ENCODE results near the gene LSAMP.
A peak's percentile ranks its signal among the peaks of the same experiment; 100 is the strongest.
"Not testable (repeated sequence)": the region's sequence is repeated elsewhere in the genome, so short reads cannot be mapped to it uniquely, and the experiment has no call there.

Gene LSAMP

DNA sequence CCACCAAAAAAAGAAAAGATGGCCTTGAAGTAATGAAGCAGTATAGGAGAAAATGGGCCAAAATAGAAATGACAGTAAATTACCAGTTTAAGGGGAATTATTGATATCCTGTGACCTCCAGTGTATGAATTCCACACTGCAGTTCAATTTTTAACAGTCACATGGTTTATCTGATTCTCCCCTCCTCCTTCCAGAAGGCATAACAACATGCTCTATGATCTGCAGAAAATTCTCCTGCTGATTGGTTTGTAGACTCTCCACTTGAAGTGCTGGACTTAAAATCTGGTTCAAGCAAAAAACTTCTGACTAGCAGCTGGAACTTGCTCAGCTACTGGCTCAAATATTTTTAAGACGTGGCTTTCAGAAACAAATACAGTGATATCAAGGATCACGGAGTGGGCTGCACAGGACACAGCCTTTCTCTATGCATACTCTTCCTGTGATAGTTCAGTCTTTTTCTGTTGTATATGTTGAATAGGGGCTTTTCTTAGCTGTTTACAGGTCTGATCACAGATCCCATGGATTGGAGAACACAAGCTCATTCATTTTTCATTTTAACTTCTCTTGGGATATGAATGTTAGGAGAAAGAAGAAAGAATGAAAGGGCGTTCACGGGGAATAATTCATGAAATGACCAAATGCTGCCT, 211.5 kb downstream of the LSAMP start:
- DNase-seq = no peak

DNA sequence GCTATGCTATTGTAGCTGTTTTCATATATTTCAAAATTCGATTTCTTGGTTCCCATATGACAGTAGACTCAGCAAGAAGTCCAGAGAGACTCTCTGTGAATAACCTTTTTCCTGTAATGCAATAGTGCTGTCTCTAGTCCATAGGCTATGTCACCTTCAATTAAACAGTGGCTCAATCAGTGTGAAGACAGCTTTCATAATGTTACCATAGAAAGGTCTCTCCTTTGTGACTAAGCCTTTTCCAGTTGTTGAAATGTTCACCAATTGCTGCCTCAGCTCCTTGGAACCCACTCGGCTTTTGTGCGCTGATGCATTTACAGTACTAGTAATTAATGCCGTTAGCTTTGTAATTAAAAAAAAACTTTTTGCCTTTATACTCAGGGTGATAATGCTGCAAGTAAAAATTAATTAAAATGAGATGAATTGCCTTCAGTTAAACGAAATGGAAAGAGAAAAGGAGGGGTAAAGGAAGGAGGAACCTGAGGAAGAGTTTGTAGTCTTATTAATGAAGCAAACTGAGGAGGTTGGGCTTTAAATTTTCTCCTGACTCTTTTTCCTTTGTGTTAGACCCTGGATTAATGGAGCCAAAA, 214.8 kb downstream of the LSAMP start:
- peak; percentile 17 for DNase-seq

DNA sequence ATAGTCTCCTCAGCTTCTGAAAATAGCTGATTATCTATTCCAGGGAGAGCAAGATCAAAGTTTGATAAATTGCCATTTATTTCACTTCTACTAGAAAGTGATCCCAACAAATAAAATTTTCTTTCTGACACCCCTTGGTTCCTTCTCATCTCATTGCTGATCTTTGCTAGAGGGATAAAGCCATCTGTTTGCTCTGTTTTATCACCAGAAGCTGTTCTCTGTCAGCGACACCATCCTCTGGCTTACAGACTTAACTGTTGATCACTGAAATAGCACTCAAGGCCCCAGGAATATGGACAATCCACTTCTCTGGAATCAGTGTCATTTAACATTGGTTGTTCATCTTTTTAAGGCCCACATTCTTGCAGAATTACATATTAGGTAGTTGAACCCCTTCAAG, 219.0 kb downstream of the LSAMP start:
- no peak for DNase-seq

DNA sequence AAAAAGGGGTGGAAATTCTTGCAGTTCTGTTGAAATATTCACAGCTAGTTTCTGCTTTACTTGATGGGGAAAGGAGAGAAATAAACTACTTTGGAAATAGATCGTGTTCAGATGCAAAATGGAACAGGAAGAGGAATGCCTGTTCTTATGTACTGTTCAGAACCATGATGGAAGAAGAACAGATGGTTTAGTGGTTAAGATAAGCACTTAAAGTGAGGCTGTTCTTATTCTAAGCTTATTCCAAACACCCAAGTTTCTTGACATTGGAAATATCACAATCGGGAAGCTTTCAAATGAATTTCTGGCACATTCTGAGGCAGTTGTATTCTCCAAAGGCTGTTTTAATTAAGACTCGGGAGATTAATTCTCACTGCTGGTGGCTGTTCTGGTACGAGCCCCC, 228.5 kb downstream of the LSAMP start:
- no peak for DNase-seq

DNA sequence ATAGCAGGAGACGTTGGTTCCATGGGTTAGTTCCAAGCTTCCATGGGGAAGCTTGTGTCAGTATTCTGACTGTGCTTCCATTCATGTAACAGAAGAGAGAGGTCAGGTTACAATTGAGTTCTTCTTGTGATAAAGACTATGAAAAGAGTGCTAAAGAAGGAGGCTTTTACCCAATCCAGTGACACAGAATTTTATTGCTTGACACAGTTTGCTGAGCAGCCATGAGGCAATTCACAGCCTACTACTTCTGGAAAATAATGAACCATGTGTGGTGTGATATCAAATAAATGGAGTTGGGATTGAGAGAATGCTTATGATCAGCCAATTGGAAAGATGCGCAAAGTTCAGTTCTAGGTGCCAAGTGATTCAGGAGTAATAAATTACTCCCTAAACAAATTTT, 233.4 kb downstream of the LSAMP start:
- DNase-seq = no peak

DNA sequence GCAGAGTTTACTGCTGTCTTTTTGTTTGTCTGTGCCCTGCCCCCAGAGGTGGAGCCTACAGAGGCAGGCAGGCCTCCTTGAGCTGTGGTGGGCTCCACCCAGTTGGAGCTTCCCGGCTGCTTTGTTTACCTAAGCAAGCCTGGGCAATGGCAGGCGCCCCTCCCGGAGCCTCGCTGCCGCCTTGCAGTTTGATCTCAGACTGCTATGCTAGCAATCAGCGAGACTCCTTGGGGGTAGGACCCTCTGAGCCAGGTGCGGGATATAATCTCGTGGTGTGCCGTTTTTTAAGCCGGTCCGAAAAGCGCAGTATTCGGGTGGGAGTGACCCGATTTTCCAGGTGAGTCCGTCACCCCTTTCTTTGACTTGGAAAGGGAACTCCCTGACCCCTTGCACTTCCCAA, 236.5 kb downstream of the LSAMP start:
- DNase-seq = not testable (repeated sequence)

DNA sequence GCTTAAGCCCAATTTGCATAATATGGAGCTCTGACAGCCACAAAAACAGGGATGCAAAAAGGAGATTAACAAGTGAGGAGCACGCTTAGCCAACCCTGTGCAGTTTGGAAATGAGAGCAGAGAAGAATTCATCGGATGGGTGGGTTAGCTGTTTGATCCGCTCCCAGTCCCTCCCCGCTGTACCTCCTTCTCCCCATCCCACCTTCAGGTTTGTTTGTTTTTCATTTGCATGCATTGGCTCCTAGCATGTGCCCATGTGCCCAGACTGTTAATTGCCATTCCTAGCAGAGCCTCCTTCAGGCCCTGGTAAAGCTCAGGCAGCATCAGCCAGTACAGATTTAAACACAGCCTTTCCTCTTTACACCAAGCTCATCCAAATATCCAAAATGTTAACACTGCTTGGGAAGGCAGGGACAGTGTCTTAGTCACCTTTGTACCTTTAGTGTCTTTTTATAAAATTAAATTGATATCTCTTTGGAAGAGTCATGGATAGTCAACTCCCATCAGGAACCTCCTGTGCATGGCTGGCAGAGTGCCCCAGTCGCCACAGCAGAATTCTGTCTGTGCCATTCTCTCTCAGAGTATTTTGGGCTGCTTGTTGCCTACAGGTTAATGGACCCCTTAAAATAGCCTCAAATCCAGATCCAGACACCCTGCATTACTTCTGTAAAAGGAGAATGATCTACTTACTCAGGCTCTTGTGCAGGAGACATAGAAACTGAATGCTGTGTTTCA, 244.2 kb downstream of the LSAMP start:
- no peak for DNase-seq

DNA sequence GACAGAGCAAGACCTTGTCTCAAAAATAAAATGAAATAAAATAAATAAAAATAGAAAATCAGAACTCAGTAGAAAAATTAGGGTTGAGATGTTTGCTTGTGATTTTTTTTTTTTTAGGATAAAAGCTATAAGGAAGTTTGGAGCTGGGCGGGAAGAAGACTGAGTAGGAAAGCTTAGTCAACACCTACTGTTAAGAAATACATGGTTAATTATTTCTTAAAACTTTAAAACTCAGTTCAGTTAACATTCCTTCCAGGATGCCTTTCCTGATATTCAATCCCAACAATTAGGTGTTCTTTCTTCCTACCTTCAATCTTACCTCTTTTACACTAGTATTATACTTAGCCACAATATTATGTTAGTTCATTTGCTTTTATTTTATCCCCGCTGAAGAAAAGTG, 246.2 kb downstream of the LSAMP start:
- no peak for DNase-seq

DNA sequence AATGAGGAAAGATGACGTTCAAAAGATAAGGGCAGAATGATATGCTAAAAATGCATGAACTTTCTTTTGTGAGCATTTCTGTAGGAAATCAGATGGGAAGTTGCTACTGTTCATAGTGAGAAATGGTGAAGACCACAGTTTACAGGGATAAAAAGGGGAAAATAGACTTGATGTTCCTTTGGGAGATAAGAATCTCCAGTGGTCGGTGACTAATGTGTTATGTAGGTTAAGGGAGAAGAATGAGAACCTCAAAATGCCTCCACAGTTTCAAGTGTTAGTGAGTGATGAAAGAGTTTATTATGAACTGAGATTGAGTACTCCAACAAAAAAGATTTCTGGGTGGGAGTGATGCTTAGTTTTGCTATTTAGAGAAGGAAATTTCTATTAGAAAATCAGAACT, 247.2 kb downstream of the LSAMP start:
- no peak for DNase-seq

DNA sequence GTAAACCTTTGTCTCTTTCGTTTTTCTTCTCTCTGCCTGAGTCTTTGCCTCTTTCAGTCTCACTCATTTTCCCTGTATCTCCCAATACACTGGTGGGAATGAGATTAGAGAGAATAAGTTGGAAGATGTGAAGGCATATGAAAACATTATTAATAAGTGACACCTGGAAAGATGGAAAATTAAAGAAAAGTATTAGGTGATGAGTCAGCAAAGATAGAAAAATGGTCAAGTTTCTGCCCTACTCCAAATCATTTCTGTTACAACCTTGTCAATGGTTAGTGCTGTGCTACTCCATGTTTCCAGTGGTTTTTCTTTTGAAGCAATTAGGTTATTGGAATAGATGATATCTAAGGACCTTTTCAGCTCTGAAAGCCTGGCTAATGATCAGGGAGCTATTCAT, 252.8 kb downstream of the LSAMP start:
- DNase-seq = no peak

DNA sequence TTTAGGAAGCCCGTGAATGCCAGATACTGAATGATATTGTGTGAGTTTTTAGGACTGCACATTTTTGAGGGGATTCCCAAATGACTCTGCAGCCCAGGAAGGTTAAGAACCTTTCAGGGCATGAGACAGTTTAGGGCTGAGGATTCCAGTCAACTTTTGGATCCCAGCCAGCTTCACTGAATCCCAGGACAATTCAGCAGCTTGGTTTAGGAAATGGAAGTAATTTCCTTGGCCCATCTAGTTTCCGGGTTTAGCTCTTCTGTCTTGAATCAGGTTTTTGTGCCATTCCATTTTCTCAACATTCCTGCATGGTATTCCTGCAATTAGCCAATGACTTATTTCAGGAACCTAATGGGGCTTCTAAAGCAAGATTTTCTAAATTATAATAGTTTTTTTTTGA, 253.9 kb downstream of the LSAMP start:
- DNase-seq = no peak

DNA sequence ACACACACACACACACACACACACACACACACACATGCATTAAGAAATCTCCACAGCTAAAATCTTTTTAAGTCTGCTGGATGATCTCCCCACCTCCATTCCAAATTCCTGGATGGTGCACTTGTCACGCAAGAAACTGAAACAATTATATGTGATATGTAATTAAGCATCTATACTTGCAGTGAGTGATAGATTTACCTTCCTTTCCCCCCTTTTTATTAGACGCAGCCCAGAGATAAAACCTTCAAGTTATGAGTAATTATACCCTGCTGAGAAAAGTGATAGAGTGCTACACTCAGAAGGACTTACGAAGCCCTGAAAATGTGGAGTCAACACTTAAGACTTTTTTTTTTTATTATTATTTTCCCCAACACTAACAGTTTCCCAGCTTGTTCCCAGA, 255.2 kb downstream of the LSAMP start:
- peak; percentile 9 for DNase-seq

DNA sequence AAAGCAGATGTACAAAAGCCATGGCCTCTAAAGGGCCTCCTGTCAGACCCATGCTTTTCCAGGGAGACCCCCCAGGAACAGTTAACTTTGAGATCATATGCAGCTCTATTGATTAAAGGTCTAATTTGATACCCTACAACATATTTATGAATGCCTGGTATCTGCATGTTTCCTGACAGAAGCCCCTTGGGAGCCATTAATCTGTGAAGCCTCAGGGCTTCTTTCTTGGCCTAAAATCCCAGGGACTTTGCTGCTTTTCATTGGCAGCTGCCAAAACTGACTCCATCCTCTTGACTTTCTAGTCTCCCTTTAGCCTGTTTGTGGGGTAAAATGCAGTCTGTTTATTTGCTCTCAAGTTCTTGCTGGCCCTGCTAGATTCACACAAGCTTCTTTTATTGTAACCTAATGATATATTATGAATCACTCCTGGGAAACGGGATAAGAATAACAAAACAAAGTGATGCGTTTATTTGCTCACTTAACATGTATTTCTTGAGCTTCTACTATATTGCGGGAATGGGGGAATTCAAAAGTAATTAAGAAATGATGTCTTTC, 257.0 kb downstream of the LSAMP start:
- DNase-seq = no peak

DNA sequence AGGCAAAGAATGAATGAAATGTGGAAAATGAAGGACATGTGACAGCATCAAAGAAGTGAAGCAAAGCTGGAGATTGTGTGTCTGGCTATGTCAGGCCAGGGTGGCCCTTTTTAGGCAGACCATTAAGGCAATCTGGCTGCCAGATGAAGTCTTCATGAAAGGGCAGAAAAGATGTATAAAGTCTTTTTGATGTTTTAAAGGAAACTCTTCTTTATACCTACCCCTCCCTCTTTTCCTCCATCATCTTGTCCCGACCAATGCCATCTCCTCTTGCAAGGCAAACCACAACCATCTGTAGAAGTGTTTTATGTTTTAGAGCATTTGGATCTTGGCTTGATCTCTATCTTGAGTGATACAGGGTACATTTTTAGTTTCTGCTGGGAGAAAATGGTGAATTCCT, 259.2 kb downstream of the LSAMP start:
- no peak for DNase-seq

DNA sequence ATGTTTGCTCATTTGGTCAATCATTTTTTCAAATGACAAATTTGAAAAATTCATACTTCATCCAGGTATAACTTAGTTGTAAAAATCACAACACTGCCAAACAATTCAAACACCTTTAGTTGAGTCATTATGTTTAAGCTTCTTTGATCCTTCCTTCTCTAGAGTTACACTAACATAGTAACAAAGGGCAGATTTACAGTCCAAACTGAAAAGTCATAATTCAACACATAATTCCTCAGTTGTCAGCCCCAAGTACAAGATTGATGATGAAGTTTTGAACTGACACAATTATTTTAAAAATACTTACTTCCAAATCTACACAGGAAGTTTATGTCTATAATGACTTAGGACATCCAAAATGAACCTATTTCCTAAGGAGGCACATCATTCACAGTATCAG, 264.1 kb downstream of the LSAMP start:
- DNase-seq = no peak

DNA sequence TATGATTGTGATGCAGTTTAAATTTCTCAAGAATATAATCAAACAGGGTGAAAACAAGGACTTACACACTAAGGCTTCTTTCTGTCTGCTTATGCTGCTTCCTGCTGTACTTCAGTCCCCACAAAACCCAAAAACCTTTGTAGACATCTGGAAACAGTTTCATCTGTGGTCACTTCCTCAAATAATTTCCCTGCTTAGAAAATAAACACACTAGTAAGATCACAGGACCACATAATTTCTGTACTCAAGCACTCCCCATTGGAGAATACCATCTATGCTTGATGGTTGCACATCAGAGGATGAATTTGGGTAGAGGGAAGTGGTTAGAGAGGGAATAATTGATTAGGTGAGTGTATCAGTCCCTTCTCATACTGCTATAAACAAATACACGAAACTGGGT, 266.2 kb downstream of the LSAMP start:
- DNase-seq = no peak

DNA sequence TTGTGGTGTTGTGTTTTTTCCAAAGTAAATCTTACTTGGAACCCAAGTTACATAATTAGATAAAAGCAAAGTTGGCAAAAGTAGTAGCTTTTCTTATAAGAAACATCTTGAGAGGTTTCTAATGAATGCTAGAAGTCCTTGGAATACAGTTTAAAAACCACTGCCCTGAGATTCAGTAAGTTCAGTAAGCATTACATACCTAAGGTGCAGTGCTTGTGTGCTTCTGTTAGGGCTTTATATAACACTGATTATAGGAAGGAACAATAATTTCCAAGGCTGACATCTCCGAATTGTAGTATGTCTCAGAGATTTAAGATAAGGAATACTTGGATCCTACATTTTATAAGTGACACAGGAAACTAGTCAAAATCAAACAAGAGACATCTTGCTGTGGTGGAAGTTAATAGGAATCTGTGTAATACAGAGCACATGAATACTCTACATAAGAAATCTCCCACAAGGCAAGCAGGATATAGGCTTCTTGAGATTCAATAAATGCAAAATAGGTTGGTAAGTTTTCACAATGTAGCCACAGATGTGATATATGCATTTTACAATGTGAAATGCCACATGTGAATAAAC, 268.2 kb downstream of the LSAMP start:
- no peak for DNase-seq

DNA sequence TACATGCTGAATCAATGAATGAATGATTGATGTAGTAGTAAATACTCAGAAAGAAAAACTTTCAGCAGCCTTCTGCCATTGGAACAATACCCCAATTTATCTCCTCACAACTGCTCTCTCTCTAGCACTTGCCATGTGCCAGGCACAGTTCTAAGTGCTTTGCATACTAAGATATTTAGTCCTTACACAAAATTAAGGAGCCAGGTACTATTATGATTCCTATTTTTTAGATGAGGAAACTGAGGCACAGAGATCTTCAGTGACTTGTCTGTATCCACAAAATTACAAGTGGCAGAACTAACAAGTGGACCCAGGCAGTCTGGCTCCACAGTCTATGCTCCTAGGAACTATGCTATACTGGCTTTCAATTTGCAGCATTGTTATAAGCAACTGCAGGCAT, 279.2 kb downstream of the LSAMP start:
- no peak for DNase-seq

DNA sequence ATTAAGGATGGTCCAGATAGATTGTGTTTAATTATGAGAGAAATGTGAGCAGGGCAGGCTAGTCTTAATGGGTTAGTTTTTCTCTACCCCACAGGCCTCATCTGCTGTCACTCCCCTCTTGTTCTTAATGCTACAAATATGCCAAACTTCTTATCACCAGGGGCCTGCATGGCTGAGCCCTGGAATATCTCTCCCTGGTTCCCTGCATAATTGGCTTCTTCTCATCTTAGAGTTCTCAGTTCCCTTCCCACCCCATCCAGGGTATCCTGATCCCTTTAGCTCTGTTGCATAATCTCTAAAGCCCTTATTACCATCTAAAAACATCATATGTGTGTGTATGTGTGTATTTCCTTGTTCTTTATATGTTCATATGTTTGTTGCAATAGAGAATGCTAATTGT, 279.6 kb downstream of the LSAMP start:
- DNase-seq = no peak

DNA sequence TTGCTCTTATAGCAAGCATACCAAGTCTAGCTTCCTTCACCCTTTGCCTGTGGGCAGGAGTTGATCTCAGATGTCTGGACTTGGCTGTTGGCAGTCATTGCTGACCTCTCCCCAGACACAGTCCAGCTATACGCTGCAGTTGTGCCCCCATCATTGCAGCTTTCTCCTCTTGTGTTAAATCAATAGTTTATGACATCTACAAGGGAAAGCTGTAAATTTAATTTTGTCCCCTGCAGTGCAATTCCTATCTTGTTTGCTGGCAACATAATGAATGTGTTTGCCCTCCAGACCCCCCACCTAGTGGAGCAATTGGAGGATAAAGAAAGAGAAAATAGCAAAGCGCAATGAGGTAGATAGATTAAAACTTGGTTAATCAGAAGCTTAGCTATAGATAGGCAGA, 280.2 kb downstream of the LSAMP start:
- no peak for DNase-seq

DNA sequence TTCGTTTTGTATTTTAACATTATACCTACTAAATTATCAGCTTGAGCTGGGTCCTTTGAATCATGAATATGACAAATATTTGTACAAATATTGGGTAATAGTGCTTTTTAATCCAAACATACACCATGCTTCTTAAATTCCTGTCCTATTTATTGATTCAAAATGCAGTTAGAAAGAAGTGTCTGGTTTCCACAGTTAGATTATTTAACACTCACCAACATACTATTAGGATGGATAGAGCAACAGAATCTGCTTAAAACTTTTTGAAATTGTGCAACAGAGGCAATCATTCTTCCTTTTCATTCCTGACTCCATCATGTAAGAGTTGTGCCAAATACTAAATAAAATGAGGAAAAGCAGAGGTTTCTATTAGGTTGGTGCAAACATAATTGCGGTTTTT, 281.2 kb downstream of the LSAMP start:
- no peak for DNase-seq

DNA sequence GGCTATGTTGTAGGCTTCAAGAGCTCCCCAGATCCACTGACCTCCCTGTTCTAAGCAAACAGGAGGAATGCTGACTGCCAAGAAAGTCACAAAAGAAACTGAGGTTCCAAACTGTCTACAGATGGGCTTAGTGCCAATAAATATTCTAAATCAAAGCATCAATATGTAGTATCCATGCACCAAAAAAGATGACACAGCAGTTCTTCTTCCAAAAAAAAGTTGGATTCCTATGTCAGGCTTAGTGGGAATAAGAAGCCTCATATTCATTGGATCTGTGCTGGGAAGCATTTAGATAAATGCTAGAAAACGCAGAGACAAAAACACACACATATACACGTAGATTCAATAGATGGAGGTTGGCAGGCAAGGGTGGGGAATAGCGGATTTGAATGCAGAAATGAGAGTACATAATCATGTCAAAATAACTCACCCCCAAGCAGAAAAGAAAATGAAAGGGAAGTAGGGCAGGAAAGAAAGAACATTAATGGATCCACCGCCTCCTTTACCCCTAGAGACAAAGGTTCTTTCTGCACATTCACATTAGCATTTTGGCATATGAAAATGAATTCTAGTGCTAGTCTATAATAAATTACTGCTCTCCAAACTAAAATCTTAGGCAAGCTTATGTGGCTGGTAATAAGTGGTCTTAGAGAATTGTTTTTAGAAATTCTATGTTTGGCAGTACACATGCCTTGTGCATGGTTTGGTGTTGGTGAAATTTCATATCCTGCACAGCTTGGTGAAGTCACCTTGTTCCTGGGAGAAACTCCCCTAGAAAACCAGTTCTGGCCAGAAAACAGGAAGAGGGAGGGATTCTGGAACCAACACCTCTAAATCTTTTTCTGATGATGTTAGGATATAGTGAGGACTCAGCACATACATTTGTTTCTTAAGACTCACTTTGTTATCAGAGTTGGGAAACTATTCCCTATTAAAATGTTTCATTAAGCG, 283.4 kb downstream of the LSAMP start:
- DNase-seq = no peak

DNA sequence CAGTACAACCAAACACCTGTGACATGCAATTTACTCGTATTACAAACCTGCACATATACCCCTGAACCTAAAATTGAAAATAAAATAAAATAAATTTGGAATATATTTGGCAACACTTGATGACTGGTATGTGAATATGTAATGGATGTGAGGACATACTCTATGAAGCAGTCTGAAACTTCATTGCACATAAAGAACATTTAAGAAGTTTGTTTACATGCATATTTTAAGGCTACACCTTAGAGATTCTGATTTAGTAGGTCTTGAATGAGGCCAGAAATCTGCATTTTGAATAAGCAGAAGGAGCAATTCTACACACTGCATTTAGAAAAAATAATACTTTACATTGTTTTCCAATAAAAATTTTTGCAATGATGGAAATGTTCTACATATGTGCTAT, 284.7 kb downstream of the LSAMP start:
- DNase-seq = no peak

Data from DMS79 treated with DMSO at 0.1 percent for 48 hours (cell line).